Suprapubic skin (tissue), 4 donors: ENCODE results near the gene ERC2. TPM values are rescaled to one million over a fixed set of nuclear protein-coding genes. Genes with fewer than 3 reads are reported as not detected.

ENCODE experiments used
- DNase-seq, 2 donors: peaks; one replicate each; pipeline ENCODE4 v3.0.0-alpha.2; 2019; ENCODE audit warnings: low spot score in 2 of 2
- H3K27ac ChIP-seq: fragments of 200-600 bp; sonication (generic); one replicate; pipeline ENCODE4 v1.5.1; 2019
- H3K27me3 ChIP-seq: fragments of 200-600 bp; sonication (generic); one replicate; pipeline ENCODE4 v1.5.1; 2019
- H3K36me3 ChIP-seq: fragments of 200-600 bp; sonication (generic); one replicate; pipeline ENCODE4 v1.5.1; 2019
- H3K4me1 ChIP-seq: fragments of 200-600 bp; sonication (generic); one replicate; pipeline ENCODE4 v1.5.1; 2019
- H3K4me3 ChIP-seq: fragments of 200-600 bp; sonication (generic); one replicate; pipeline ENCODE4 v1.5.1; 2019; ENCODE audit warnings: mild to moderate bottlenecking
- H3K9me3 ChIP-seq: fragments of 200-600 bp; sonication (generic); one replicate; pipeline ENCODE4 v1.5.1; 2019
- EP300 ChIP-seq: sonication (generic); formaldehyde crosslinking; IDR thresholded peaks from one replicate; pipeline ENCODE4 v1.6.1; 2017; ENCODE audit warnings: antibody characterized with exemption
- POLR2A ChIP-seq, 2 donors: fragments of 450-650 bp; IDR thresholded peaks; one replicate each; pipeline ENCODE4 v1.6.1; 2017; ENCODE audit warnings: antibody characterized with exemption in 2 of 2, mild to moderate bottlenecking in 2 of 2, moderate library complexity in 2 of 2
- POLR2AphosphoS5 ChIP-seq, 3 donors: sonication (generic); formaldehyde crosslinking; IDR thresholded peaks; one replicate each; pipeline ENCODE4 v1.6.1; 2017; ENCODE audit warnings: antibody characterized with exemption in 3 of 3
- WGBS: methylation state at CpG from one replicate; pipeline ENCODE4 v1.1.5; 2018; 5-methylcytosine and 5-hydroxymethylcytosine counted together
- total RNA-seq, 4 donors: library from RNA; depleted of rRNA; stranded (reverse); fragments of >200 nt; gene quantifications; one replicate each; pipeline ENCODE4 v1.1.0, GENCODE V29; 2016
- TF ChIP-seq, protein P1 (sequence below), 2 donors: fragments of 200-600 bp in 1 of 2; fragments of 450-650 bp in 1 of 2; sonication (generic) in 1 of 2; IDR thresholded peaks; one replicate each; pipeline ENCODE4 v1.5.1; 2016 to 2019; ENCODE audit warnings: antibody characterized with exemption in 2 of 2, mild to moderate bottlenecking in 1 of 2, moderate library complexity in 1 of 2

ERC2 gene
- total RNA-seq, 4 donors from 2014 or later, result 0.21 TPM; not detected in 3

DNA sequence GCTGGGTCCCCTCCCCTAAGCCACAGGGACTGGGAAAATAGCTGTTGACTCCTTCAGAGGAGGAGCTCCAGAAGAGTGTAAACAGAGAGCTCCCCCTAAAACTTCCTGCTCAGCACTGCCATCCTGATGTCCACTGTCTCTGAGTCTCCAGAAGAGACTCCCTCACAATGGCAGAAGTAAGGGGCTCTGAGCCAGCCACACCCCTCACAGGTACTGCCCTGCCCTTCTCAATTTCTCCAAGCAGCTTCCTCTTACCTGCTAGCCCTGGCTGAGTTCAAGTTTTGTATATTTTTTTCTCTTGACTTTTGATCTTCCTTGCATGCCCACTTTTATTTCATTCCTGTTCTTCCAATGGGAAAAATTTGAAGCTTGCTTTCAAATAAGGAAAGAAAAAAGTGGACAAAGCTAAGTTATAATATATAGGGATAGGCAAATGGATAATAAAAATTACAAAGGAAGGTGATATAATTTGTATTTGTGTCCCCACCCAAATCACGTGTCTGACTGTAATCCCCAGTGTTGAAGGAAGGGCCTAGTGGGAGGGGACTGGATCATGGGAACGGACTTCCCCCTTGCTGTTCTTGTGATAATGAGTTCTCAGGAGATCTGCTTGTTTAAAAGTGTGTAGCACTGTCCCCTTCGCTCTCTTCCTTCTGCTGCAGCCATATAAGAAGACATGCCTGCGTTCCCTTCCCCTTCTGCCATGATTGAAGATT is 539.0 kb downstream of the ERC2 start:
- TF ChIP-seq EP300, result no peak
- no peak for TF ChIP-seq POLR2AphosphoS5 (IDR thresholded peaks at IDR 0.05)
- TF ChIP-seq, protein P1, sequence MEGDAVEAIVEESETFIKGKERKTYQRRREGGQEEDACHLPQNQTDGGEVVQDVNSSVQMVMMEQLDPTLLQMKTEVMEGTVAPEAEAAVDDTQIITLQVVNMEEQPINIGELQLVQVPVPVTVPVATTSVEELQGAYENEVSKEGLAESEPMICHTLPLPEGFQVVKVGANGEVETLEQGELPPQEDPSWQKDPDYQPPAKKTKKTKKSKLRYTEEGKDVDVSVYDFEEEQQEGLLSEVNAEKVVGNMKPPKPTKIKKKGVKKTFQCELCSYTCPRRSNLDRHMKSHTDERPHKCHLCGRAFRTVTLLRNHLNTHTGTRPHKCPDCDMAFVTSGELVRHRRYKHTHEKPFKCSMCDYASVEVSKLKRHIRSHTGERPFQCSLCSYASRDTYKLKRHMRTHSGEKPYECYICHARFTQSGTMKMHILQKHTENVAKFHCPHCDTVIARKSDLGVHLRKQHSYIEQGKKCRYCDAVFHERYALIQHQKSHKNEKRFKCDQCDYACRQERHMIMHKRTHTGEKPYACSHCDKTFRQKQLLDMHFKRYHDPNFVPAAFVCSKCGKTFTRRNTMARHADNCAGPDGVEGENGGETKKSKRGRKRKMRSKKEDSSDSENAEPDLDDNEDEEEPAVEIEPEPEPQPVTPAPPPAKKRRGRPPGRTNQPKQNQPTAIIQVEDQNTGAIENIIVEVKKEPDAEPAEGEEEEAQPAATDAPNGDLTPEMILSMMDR (IDR thresholded peaks at IDR 0.05), result no peak
- no peak for TF ChIP-seq POLR2A (IDR thresholded peaks at IDR 0.05)
- DNase-seq, result no peak
- Histone ChIP-seq H3K27me3 (no peaks in the 10 kb centered on the region), H3K27ac (no peak overlapping the region), H3K36me3 (no peaks in the 10 kb centered on the region), H3K9me3 (no peaks in the 10 kb centered on the region), H3K4me3 (no peak overlapping the region), H3K4me1 (no peaks in the 10 kb centered on the region)
- 77% methylated on average over 4 of the region's 4 CpGs for WGBS

DNA sequence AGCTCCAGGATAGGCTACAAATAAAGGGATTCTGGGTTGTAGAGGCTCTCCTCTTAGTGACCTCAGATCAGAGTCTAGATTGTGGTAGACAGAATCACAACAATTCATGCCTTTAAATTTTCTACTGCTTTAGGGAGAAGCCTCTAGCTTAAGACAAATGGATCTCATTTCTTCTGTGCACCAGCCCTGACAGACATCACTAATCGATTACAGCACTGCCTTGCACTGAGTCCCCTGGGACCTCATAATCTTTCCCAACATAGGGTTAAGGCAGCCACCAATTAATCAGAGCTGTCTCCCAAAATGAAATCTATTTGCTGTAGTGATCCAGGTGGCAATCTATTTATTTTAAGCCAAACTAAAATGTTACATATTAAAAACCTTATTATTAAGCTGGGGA is 544.6 kb downstream of the ERC2 start:
- no peak for DNase-seq
- 64% methylated on average over 1 of the region's 1 CpG for WGBS
- no peaks in the 10 kb centered on the region for H3K9me3 ChIP-seq
- no peaks in the 10 kb centered on the region for H3K4me1 ChIP-seq
- H3K36me3 ChIP-seq, result no peaks in the 10 kb centered on the region
- TF ChIP-seq EP300 (no peak), POLR2AphosphoS5 (IDR thresholded peaks at IDR 0.05) (no peak), POLR2A (IDR thresholded peaks at IDR 0.05) (no peak)
- TF ChIP-seq, protein P1 (IDR thresholded peaks at IDR 0.05), result no peak
- no peak overlapping the region for H3K27ac ChIP-seq
- no peaks in the 10 kb centered on the region for H3K27me3 ChIP-seq
- no peak overlapping the region for H3K4me3 ChIP-seq

DNA sequence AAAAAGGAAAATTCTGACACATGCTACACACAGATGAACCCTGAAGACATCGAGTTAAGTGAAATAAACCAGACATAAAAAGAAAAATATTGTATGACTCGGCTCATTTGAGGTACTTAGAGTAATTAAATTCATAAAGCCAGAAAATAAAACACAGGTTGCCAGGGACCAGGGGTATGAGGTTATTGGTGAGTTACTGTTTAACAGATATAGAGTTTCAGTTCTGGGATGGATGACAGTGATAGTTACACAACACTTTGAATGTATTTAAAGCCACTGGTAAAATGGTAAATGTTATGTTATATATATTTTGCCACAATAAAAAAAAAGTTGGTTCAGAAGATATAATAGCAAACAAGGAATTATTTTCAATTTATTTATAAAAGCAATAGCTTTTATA is 545.1 kb downstream of the ERC2 start:
- no peaks in the 10 kb centered on the region for H3K9me3 ChIP-seq
- DNase-seq, result no peak

DNA sequence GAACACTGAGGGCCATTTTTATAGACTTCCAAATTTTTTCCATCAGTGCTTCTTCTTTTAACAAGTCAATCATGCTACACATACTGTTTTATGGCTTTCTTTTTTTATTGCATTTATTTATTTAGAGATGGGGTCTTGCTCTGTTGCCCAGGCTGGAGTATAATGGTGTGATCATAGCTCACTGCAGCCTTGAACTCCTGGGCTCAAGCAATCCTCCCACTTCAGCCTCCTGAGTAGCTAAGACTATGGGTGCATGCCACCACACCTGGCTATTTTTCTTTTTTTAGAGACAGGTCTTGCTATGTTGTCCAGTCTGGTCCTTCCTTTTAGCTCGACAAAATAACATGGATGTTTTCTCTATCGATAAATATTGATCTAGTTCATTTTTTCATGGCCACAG is 555.4 kb downstream of the ERC2 start:
- H3K4me3 ChIP-seq, result no peak overlapping the region
- no peaks in the 10 kb centered on the region for H3K9me3 ChIP-seq
- H3K4me1 ChIP-seq, result no peaks in the 10 kb centered on the region
- H3K27me3 ChIP-seq, result no peaks in the 10 kb centered on the region
- TF ChIP-seq, protein P1 (IDR thresholded peaks at IDR 0.05), result no peak
- TF ChIP-seq EP300 (no peak), POLR2AphosphoS5 (IDR thresholded peaks at IDR 0.05) (no peak), POLR2A (IDR thresholded peaks at IDR 0.05) (no peak)
- 93% methylated on average over 2 of the region's 2 CpGs for whole genome bisulfite sequencing
- DNase-seq, result no peak
- no peaks in the 10 kb centered on the region for H3K36me3 ChIP-seq
- no peak overlapping the region for H3K27ac ChIP-seq

More for the DNA sequence above, 545.1 kb downstream of the ERC2 start:
- H3K4me3 ChIP-seq, result no peak overlapping the region
- H3K4me1 ChIP-seq, result no peaks in the 10 kb centered on the region
- 68% methylated on average over 2 of the region's 2 CpGs for WGBS
- no peaks in the 10 kb centered on the region for H3K27me3 ChIP-seq
- H3K27ac ChIP-seq, result no peak overlapping the region
- no peaks in the 10 kb centered on the region for H3K36me3 ChIP-seq
- TF ChIP-seq EP300 (no peak), POLR2A (IDR thresholded peaks at IDR 0.05) (no peak), POLR2AphosphoS5 (IDR thresholded peaks at IDR 0.05) (no peak)
- TF ChIP-seq, protein P1 (IDR thresholded peaks at IDR 0.05), result no peak

DNA sequence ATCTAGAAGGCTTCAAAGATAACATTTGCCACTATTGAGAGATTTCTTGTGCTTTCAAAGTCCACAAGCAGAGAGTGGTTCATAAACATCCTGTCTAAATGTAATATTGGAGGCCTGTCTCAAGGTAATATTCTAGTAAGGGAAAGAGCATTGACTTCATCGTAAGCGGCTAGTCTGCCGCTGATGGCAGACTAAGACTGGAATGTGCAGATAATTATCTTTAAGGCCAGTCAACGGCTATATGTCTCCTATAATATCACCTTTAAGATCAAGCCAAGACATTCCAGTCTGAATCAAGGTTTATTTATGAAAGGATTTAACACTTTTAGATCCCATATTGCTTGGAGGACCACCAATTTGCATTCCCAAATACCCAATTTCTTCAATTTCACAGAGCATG is 557.0 kb downstream of the ERC2 start:
- TF ChIP-seq POLR2AphosphoS5 (IDR thresholded peaks at IDR 0.05), result no peak
- no peak for TF ChIP-seq POLR2A (IDR thresholded peaks at IDR 0.05)
- TF ChIP-seq, protein P1 (IDR thresholded peaks at IDR 0.05), result no peak
- no peak for TF ChIP-seq EP300
- 60% methylated on average over 4 of the region's 4 CpGs for WGBS
- H3K9me3 ChIP-seq, result no peaks in the 10 kb centered on the region
- H3K27ac ChIP-seq, result no peak overlapping the region
- no peak overlapping the region for H3K4me3 ChIP-seq
- no peaks in the 10 kb centered on the region for H3K4me1 ChIP-seq
- H3K36me3 ChIP-seq, result no peaks in the 10 kb centered on the region
- no peak for DNase-seq
- no peaks in the 10 kb centered on the region for H3K27me3 ChIP-seq
